H9 (cell line): ENCODE results near the gene CCDC51. TPM values are rescaled to one million over a fixed set of nuclear protein-coding genes. Genes with fewer than 3 reads are reported as not detected.
"Not testable (repeated sequence)": the region's sequence is repeated elsewhere in the genome, so short reads cannot be mapped to it uniquely, and the experiment has no call there.

Source experiments
- DNase-seq: peaks from one replicate; pipeline ENCODE4 v3.0.0-alpha.2; 2017
- H2AFZ ChIP-seq: one replicate; pipeline ENCODE4 v1.6.1; 2013; ENCODE audit warnings: mild to moderate bottlenecking, low read length, control low read depth, moderate library complexity
- H2AK5ac ChIP-seq: 2 replicates; pipeline ENCODE4 v1.6.1; 2013; ENCODE audit warnings: low read length, control low read depth, mixed read lengths; ENCODE audit not compliant: insufficient read length
- H2BK120ac ChIP-seq: one replicate; pipeline ENCODE4 v1.6.1; 2013; ENCODE audit warnings: low read depth, mild to moderate bottlenecking, low read length, control low read depth, inconsistent platforms; ENCODE audit not compliant: poor library complexity, severe bottlenecking
- H2BK12ac ChIP-seq: 2 replicates; pipeline ENCODE4 v1.6.1; 2013; ENCODE audit warnings: low read length, control low read depth, mixed read lengths, low read depth; ENCODE audit not compliant: insufficient read length
- H2BK15ac ChIP-seq: 2 replicates; pipeline ENCODE4 v1.6.1; 2013; ENCODE audit warnings: low read depth, low read length, control low read depth
- H2BK20ac ChIP-seq: one replicate; pipeline ENCODE4 v1.6.1; 2013; ENCODE audit warnings: low read depth, mild to moderate bottlenecking, low read length, control low read depth, inconsistent platforms; ENCODE audit not compliant: poor library complexity, severe bottlenecking
- H2BK5ac ChIP-seq: 2 replicates; pipeline ENCODE4 v1.6.1; 2013; ENCODE audit warnings: low read length, control low read depth, mixed read lengths; ENCODE audit not compliant: insufficient read length
- H3K14ac ChIP-seq: 2 replicates; pipeline ENCODE4 v1.6.1; 2013; ENCODE audit warnings: low read length, control low read depth; ENCODE audit not compliant: insufficient read depth
- H3K18ac ChIP-seq: 2 replicates; pipeline ENCODE4 v1.6.1; 2013; ENCODE audit warnings: low read depth, mild to moderate bottlenecking, mixed read lengths, low read length, control low read depth; ENCODE audit not compliant: insufficient read length
- H3K23ac ChIP-seq: 2 replicates; pipeline ENCODE4 v1.6.1; 2013; ENCODE audit warnings: low read length, control low read depth, mixed read lengths, low read depth; ENCODE audit not compliant: insufficient read length
- H3K23me2 ChIP-seq: 2 replicates; pipeline ENCODE4 v1.6.1; 2013; ENCODE audit warnings: low read depth, mild to moderate bottlenecking, mixed read lengths, low read length, control low read depth; ENCODE audit not compliant: insufficient read length, poor library complexity, severe bottlenecking
- H3K27ac ChIP-seq: 2 replicates; pipeline ENCODE4 v1.5.1; 2013; ENCODE audit warnings: low read length, control low read depth, mixed read lengths, low read depth; ENCODE audit not compliant: insufficient read length
- H3K27me3 ChIP-seq: 2 replicates; pipeline ENCODE4 v1.6.1; 2013; ENCODE audit warnings: low read length, control low read depth, inconsistent platforms; ENCODE audit not compliant: insufficient read depth
- H3K4ac ChIP-seq: 2 replicates; pipeline ENCODE4 v1.6.1; 2013; ENCODE audit warnings: low read depth, mild to moderate bottlenecking, control low read depth, inconsistent platforms, low read length, moderate library complexity
- H3K4me1 ChIP-seq: 2 replicates; pipeline ENCODE4 v1.6.1; 2013; ENCODE audit warnings: low read length, control low read depth, inconsistent platforms; ENCODE audit not compliant: insufficient read depth
- H3K4me2 ChIP-seq: 2 replicates; pipeline ENCODE4 v1.6.1; 2013; ENCODE audit warnings: low read length, control low read depth, mixed read lengths; ENCODE audit not compliant: insufficient read length, insufficient read depth
- H3K56ac ChIP-seq: 2 replicates; pipeline ENCODE4 v1.6.1; 2013; ENCODE audit warnings: low read depth, mild to moderate bottlenecking, mixed read lengths, low read length, control low read depth; ENCODE audit not compliant: insufficient read length
- H3K79me1 ChIP-seq: 2 replicates; pipeline ENCODE4 v1.6.1; 2013; ENCODE audit warnings: low read depth, mild to moderate bottlenecking, moderate library complexity, low read length, control low read depth, inconsistent platforms; ENCODE audit not compliant: insufficient read depth, poor library complexity, severe bottlenecking
- H3K79me2 ChIP-seq: 2 replicates; pipeline ENCODE4 v1.6.1; 2013; ENCODE audit warnings: low read length, control low read depth, inconsistent platforms; ENCODE audit not compliant: insufficient read depth
- H3K9ac ChIP-seq: 2 replicates; pipeline ENCODE4 v1.6.1; 2013; ENCODE audit warnings: low read length, control low read depth, mixed read lengths; ENCODE audit not compliant: insufficient read length; ENCODE audit errors: extremely low read depth
- H3K9me3 ChIP-seq: one replicate; pipeline ENCODE4 v1.6.1; 2013; ENCODE audit warnings: low read depth, low read length, inconsistent platforms; ENCODE audit not compliant: control insufficient read depth
- H3T11ph ChIP-seq: one replicate; pipeline ENCODE4 v1.6.1; 2013; ENCODE audit warnings: mild to moderate bottlenecking, low read length, control low read depth, inconsistent platforms
- H4K20me1 ChIP-seq: one replicate; pipeline ENCODE4 v1.6.1; 2013; ENCODE audit not compliant: control insufficient read depth, insufficient read length, insufficient read depth
- H4K5ac ChIP-seq: 2 replicates; pipeline ENCODE4 v1.6.1; 2013; ENCODE audit warnings: low read depth, mild to moderate bottlenecking, mixed read lengths, low read length, control low read depth; ENCODE audit not compliant: insufficient read length
- H4K8ac ChIP-seq: replicated peaks from 2 replicates; pipeline ENCODE4 v1.6.1; 2013; ENCODE audit warnings: low read length, control low read depth, mixed read lengths, low read depth; ENCODE audit not compliant: insufficient read length
- H4K91ac ChIP-seq: 2 replicates; pipeline ENCODE4 v1.6.1; 2013; ENCODE audit warnings: low read depth, mild to moderate bottlenecking, moderate library complexity, mixed read lengths, low read length, control low read depth; ENCODE audit not compliant: insufficient read length
- H3K27ac Mint-ChIP-seq, 3 experiments: 2 replicates in 2 of 3; 3 replicates in 1 of 3; pipeline ENCODE4 v1.8.0; 2020 to 2021; ENCODE audit warnings: mixed read lengths in 3 of 3, mild to moderate bottlenecking in 1 of 3, moderate library complexity in 1 of 3
- H3K27me3 Mint-ChIP-seq: 2 replicates; pipeline ENCODE4 v1.8.0; 2021; ENCODE audit warnings: low read depth, mild to moderate bottlenecking, moderate library complexity, mixed read lengths
- H3K36me3 Mint-ChIP-seq, 3 experiments: 2 replicates in 2 of 3; 3 replicates in 1 of 3; pipeline ENCODE4 v1.8.0; 2020 to 2021; ENCODE audit warnings: low read depth in 3 of 3, mixed read lengths in 3 of 3; ENCODE audit not compliant: insufficient read depth in 1 of 3
- H3K4me1 Mint-ChIP-seq, 2 experiments: 2 replicates each; pipeline ENCODE4 v1.8.0; 2020; ENCODE audit warnings: mixed read lengths in 2 of 2
- H3K4me3 Mint-ChIP-seq, 2 experiments: 2 replicates in 1 of 2; 3 replicates in 1 of 2; pipeline ENCODE4 v1.8.0; 2020 to 2021; ENCODE audit warnings: mild to moderate bottlenecking in 2 of 2, mixed read lengths in 2 of 2, moderate library complexity in 1 of 2
- H3K9me3 Mint-ChIP-seq, 2 experiments: 2 replicates in 1 of 2; 3 replicates in 1 of 2; pipeline ENCODE4 v1.8.0; 2020; ENCODE audit warnings: mild to moderate bottlenecking in 2 of 2, mixed read lengths in 2 of 2, moderate library complexity in 1 of 2
- WGBS: extraction: QIAGEN DNeasy Blood & Tissue Kit; methylation state at CpG from one replicate; pipeline ENCODE4 v1.1.7; 2013; ENCODE audit warnings: missing lambda C conversion rate, low lambda C conversion rate, mixed read lengths; ENCODE audit not compliant: insufficient read length; ENCODE audit errors: extremely low coverage; 5-methylcytosine and 5-hydroxymethylcytosine counted together
- total RNA-seq: library from RNA; stranded (reverse); gene quantifications from 2 replicates; pipeline ENCODE4 v1.2.1, GENCODE V29; 2021
- TF ChIP-seq, protein P1 (sequence below): fragments of 200-600 bp; sonication (generic); conservative IDR thresholded peaks from 3 replicates; pipeline ENCODE4 v1.8.0; 2021; ENCODE audit warnings: antibody characterized with exemption, mild to moderate bottlenecking

The CCDC51 gene
- total RNA-seq, 1 experiment from 2014 or later = 20.0 TPM

DNA sequence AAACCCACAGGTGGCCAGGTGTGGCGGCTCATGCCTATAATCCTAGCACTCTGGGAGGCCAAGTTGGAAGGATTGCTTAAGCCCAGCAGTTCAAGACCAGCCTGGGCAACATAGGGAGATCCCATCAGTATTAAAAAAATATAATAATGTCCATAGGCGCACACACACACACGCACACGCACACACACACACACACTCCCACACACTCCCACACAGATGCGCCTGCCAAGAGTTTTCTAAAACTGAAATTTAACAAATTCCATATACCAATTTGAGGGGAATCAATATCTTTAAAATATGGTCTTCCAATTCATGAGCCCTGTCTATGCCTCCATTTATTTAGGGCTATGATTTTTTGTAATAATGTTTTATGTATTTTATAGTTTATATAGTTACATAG, 47.0 kb upstream of the CCDC51 start:
- Mint-ChIP-seq H3K4me1 (peaks cover 14% of the 10 kb centered on the region in 2 experiments), H3K4me3 (no peak overlapping the region), H3K27ac (no peak overlapping the region), H3K27me3 (no peaks in the 10 kb centered on the region), H3K9me3 (no peaks in the 10 kb centered on the region; a peak in 1 of 5 replicates), H3K36me3 (peaks cover 2 to 12% (median 9%) of the 10 kb centered on the region in 3 experiments; a peak in 5 of 7 replicates)
- Histone ChIP-seq H3K23ac (no peak overlapping the region), H3K9me3 (no peaks in the 10 kb centered on the region), H3K18ac (no peak overlapping the region), H3K27ac (no peak overlapping the region), H4K20me1 (no peaks in the 10 kb centered on the region), H2BK15ac (no peak overlapping the region), H3T11ph (no peak overlapping the region), H3K4me2 (no peak overlapping the region), H2BK5ac (no peak overlapping the region), H3K14ac (no peak overlapping the region), H3K27me3 (no peaks in the 10 kb centered on the region), H3K79me2 (no peaks in the 10 kb centered on the region), H3K79me1 (no peaks in the 10 kb centered on the region), H2AK5ac (no peak overlapping the region), H3K4ac (no peak overlapping the region), H4K8ac (no peak overlapping the region), H4K91ac (no peak overlapping the region), H4K5ac (no peak overlapping the region), H3K56ac (no peak overlapping the region), H3K23me2 (no peaks in the 10 kb centered on the region), H3K4me1 (no peaks in the 10 kb centered on the region), H2BK120ac (no peak overlapping the region), H2BK20ac (no peak overlapping the region), H2AFZ (no peak overlapping the region), H3K9ac (no peak overlapping the region), H2BK12ac (no peak overlapping the region)
- TF ChIP-seq, protein P1, sequence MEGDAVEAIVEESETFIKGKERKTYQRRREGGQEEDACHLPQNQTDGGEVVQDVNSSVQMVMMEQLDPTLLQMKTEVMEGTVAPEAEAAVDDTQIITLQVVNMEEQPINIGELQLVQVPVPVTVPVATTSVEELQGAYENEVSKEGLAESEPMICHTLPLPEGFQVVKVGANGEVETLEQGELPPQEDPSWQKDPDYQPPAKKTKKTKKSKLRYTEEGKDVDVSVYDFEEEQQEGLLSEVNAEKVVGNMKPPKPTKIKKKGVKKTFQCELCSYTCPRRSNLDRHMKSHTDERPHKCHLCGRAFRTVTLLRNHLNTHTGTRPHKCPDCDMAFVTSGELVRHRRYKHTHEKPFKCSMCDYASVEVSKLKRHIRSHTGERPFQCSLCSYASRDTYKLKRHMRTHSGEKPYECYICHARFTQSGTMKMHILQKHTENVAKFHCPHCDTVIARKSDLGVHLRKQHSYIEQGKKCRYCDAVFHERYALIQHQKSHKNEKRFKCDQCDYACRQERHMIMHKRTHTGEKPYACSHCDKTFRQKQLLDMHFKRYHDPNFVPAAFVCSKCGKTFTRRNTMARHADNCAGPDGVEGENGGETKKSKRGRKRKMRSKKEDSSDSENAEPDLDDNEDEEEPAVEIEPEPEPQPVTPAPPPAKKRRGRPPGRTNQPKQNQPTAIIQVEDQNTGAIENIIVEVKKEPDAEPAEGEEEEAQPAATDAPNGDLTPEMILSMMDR = no peak
- no CpG with 5 or more reads among the region's 5 CpGs for WGBS
- DNase-seq = no peak

- H3K23me2 ChIP-seq, H2BK5ac ChIP-seq, H3K9me3 ChIP-seq, H3K18ac ChIP-seq, H3K9me3 Mint-ChIP-seq, H4K5ac ChIP-seq, H3K27ac Mint-ChIP-seq, DNase-seq, H2BK12ac ChIP-seq, H4K20me1 ChIP-seq, H3K23ac ChIP-seq, H3K79me1 ChIP-seq, H3K27me3 Mint-ChIP-seq, H3K9ac ChIP-seq, H3K79me2 ChIP-seq, H3K4me2 ChIP-seq, H4K8ac ChIP-seq, H3K56ac ChIP-seq, H3K14ac ChIP-seq, H3K27me3 ChIP-seq, H2BK20ac ChIP-seq, H4K91ac ChIP-seq, H3K4ac ChIP-seq, H2BK120ac ChIP-seq, H2AFZ ChIP-seq, H3K4me3 Mint-ChIP-seq, H3T11ph ChIP-seq, H2BK15ac ChIP-seq, H3K27ac ChIP-seq, H3K4me1 ChIP-seq, H2AK5ac ChIP-seq, H3K36me3 Mint-ChIP-seq: not testable (repeated sequence)
- no CpG with 5 or more reads among the region's 6 CpGs for WGBS
- peaks cover 10 to 12% of the 10 kb centered on the region in 2 experiments for H3K4me1 Mint-ChIP-seq
These were observed 42.9 kb upstream of the CCDC51 start for GRCh38 chr3:48482822-48483221.
